T-cell (primary cell): ENCODE results near the gene RGS7BP. TPM values are rescaled to one million over a fixed set of nuclear protein-coding genes. Genes with fewer than 3 reads are reported as not detected.

Experiments used
- ATAC-seq, 4 experiments: fragments of 200-7000 bp in 3 of 4; fragments of 150-1000 bp in 1 of 4; cut with Tn5 transposase; replicated peaks in 1 of 4; 1 replicate in 3 of 4; 2 replicates in 1 of 4; pipeline ENCODE4 v1.10.0; 2021; ENCODE audit warnings: moderate library complexity in 3 of 4, mild to moderate bottlenecking in 2 of 4, moderate number of reproducible peaks in 1 of 4
- CTCF ChIA-PET, 2 donors: fragments of 300-600 bp; sonication (Branson Sonifier 250); formaldehyde crosslinking; loops; one replicate each; lab custom pipeline; 2022; ENCODE audit warnings: antibody characterized with exemption in 2 of 2; lab: Charles Lee
- POLR2A ChIA-PET, 2 donors: fragments of 300-600 bp; sonication (Branson Sonifier 250); formaldehyde crosslinking; loops; one replicate each; lab custom pipeline; 2022; ENCODE audit warnings: antibody characterized with exemption in 2 of 2; lab: Charles Lee
- DNase-seq, 35 experiments: peaks; one replicate each; pipeline versions ENCODE4 v3.0.0 to v3.0.0-alpha.2; 2013 to 2023
- H3K27ac ChIP-seq: one replicate; pipeline ENCODE4 v1.5.1; 2013; ENCODE audit warnings: low read length
- H3K27me3 ChIP-seq, 2 experiments: replicated peaks in 1 of 2; 1 replicate in 1 of 2; 2 replicates in 1 of 2; pipeline versions ENCODE4 v1.6.1 to v1.7.0; 2013; ENCODE audit warnings: low read length in 1 of 2, mixed read lengths in 1 of 2; ENCODE audit not compliant: control insufficient read depth in 2 of 2, insufficient read depth in 2 of 2; ENCODE audit errors: extremely low read depth in 1 of 2
- H3K36me3 ChIP-seq, 2 donors: 1 replicate in 1 of 2; 2 replicates in 1 of 2; pipeline versions ENCODE4 v1.6.1 to v1.7.0; 2013; ENCODE audit warnings: low read length in 1 of 2; ENCODE audit not compliant: control insufficient read depth in 2 of 2, insufficient read depth in 1 of 2; ENCODE audit errors: extremely low read depth in 1 of 2
- H3K4me1 ChIP-seq, 2 experiments: 1 replicate in 1 of 2; 2 replicates in 1 of 2; pipeline versions ENCODE4 v1.6.1 to v1.7.0; 2013; ENCODE audit warnings: low read length in 2 of 2, mixed read lengths in 1 of 2; ENCODE audit not compliant: insufficient read depth in 2 of 2, control insufficient read depth in 1 of 2; ENCODE audit errors: extremely low read depth in 1 of 2
- H3K4me3 ChIP-seq, 2 donors: 1 replicate in 1 of 2; 2 replicates in 1 of 2; pipeline versions ENCODE4 v1.5.1 to v1.7.0; 2013; ENCODE audit warnings: mild to moderate bottlenecking in 2 of 2, low read length in 1 of 2, moderate library complexity in 1 of 2; ENCODE audit not compliant: control insufficient read depth in 1 of 2; ENCODE audit errors: extremely low read depth in 1 of 2
- H3K9me3 ChIP-seq: 2 replicates; pipeline ENCODE4 v1.7.0; 2013
- H3K27ac Mint-ChIP-seq, 2 donors: one replicate each; pipeline ENCODE4 v1.8.0; 2020 to 2021; ENCODE audit warnings: mild to moderate bottlenecking in 2 of 2, mixed read lengths in 2 of 2
- H3K27me3 Mint-ChIP-seq, 2 donors: one replicate each; pipeline ENCODE4 v1.8.0; 2021 to 2022; ENCODE audit warnings: mixed read lengths in 2 of 2
- H3K36me3 Mint-ChIP-seq: one replicate; pipeline ENCODE4 v1.8.0; 2021; ENCODE audit warnings: mixed read lengths
- H3K4me1 Mint-ChIP-seq, 3 donors: one replicate each; pipeline ENCODE4 v1.8.0; 2020 to 2022; ENCODE audit warnings: mixed read lengths in 3 of 3, mild to moderate bottlenecking in 1 of 3
- H3K4me3 Mint-ChIP-seq, 3 donors: one replicate each; pipeline ENCODE4 v1.8.0; 2020 to 2022; ENCODE audit warnings: mild to moderate bottlenecking in 3 of 3, mixed read lengths in 3 of 3, moderate library complexity in 3 of 3
- H3K9me3 Mint-ChIP-seq, 3 donors: one replicate each; pipeline ENCODE4 v1.8.0; 2020 to 2022; ENCODE audit warnings: mixed read lengths in 3 of 3
- WGBS: methylation state at CpG from one replicate; pipeline ENCODE4 v1.1.5; 2013; ENCODE audit warnings: missing lambda C conversion rate; ENCODE audit not compliant: insufficient coverage; 5-methylcytosine and 5-hydroxymethylcytosine counted together
- total RNA-seq, 35 experiments: library from RNA in 6 of 35; stranded (reverse) in 6 of 35; fragments of 120-200 nt in 1 of 35; gene quantifications; one replicate each; pipeline versions ENCODE4 v1.2.1 to v1.2.4 and lab custom pipeline; 2013 to 2026

The RGS7BP gene
- total RNA-seq, 5 donors from 2014 or later (not counting 1 experiment from before 2014, with no cell fraction given), result not detected

DNA sequence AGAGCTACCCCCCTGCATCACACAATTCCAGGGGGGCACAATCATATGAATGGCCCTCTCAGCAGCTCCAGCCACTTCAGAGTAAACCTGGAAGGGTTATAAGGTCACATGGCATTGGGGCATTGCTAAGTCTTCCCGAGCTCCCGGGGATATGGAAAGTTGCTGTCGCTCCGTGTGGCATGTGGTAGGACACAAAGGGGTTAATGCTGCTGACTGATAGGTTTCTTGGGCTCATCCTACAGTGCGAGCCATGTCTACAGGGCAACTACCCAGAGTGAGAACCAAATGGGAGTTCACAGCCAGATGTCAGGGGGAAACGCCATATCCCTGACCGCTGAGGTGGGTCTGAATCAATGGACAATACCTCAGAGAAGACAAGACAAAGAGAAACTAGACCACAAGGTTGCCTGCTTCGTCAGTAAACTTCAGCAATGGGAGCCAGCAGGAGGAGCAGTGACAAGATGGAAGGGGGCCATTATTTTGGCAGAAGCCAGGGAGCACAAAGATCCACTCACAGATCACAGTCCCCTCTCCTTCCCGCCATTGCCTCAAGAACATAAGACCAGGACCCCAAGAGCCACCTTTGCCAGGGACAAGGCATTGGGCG is 132.1 kb downstream of the RGS7BP start:
- POLR2A ChIA-PET, result no interaction called here

DNA sequence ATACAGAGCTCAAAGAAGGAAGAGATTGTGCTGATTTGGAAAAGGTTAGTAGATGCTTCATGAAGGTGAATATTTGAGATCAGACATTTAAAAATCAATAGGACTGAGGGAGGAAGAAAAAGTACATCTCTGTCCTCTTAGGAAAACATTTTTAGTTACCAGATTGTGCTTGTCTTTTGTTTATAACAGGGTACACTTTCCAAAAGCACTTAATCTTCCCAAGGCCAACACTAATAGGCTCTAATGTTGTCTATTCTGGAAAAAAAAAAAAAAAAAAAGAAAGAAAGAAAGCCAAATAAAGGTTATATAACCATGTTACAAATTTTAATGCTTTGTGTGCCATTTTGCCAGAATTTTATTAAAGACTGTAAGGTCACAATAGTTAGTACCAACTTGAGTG is 139.0 kb downstream of the RGS7BP start:
- Mint-ChIP-seq H3K27me3 (peaks cover 2 to 3% of the 10 kb centered on the region in 2 donors), H3K4me1 (no peaks in the 10 kb centered on the region), H3K27ac (no peak overlapping the region), H3K4me3 (no peak overlapping the region), H3K36me3 (no peaks in the 10 kb centered on the region), H3K9me3 (no peaks in the 10 kb centered on the region)
- ATAC-seq (no peak), DNase-seq (no peak)
- H3K36me3 ChIP-seq, result no peaks in the 10 kb centered on the region
- H3K9me3 ChIP-seq, result no peaks in the 10 kb centered on the region
- ChIA-PET CTCF (no interaction called here), POLR2A (no interaction called here)
- no peaks in the 10 kb centered on the region for H3K27me3 ChIP-seq
- H3K27ac ChIP-seq, result no peak overlapping the region
- H3K4me3 ChIP-seq, result no peak overlapping the region
- no peaks in the 10 kb centered on the region for H3K4me1 ChIP-seq

More for the DNA sequence above, 132.1 kb downstream of the RGS7BP start:
- H3K27ac ChIP-seq, result no peak overlapping the region
- no peaks in the 10 kb centered on the region for H3K36me3 Mint-ChIP-seq
- ATAC-seq, result no peak
- H3K9me3 ChIP-seq, result no peaks in the 10 kb centered on the region
- no peak overlapping the region for H3K27ac Mint-ChIP-seq
- no peaks in the 10 kb centered on the region for H3K9me3 Mint-ChIP-seq
- CTCF ChIA-PET, result interaction anchor here (0.7 to 4.8 kb wide), 3 partner anchors 10 to 845 kb away, joined by 4 to 32 read pairs (median 6); no protein-coding TSS in a partner anchor
- no peak overlapping the region for H3K4me3 ChIP-seq
- H3K4me3 Mint-ChIP-seq, result no peak overlapping the region
- no peaks in the 10 kb centered on the region for H3K4me1 ChIP-seq
- DNase-seq, result no peak
- peaks cover 15 to 19% of the 10 kb centered on the region in 2 donors for H3K27me3 Mint-ChIP-seq
- 78% methylated on average over 6 of the region's 10 CpGs for WGBS
- peaks cover 0 to 11% of the 10 kb centered on the region in 2 experiments for H3K27me3 ChIP-seq
- peaks cover 0 to 2% (median 0%) of the 10 kb centered on the region in 3 donors for H3K4me1 Mint-ChIP-seq
- no peaks in the 10 kb centered on the region for H3K36me3 ChIP-seq

DNA sequence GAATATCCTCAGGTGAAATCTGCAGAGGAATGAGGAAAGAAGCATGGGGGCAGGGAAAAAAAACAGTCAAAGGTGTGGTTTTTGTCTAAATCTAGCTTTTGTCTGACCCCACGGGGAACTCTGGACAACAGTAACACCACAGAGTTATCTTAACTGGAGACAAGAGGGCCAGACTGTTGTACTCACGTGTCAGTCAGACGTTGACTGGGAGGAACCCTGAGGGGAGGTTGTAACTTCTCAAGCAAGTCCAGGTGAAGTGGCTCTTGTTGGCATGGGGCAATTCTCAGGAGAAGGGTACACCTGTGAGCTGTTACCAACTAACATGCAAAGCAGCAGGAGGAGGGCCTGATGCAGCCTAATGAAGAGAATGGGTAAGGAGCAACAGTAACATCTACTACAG is 140.4 kb downstream of the RGS7BP start:
- DNase-seq, result no peak
- Mint-ChIP-seq H3K27me3 (peaks cover 0 to 3% of the 10 kb centered on the region in 2 donors), H3K36me3 (no peaks in the 10 kb centered on the region), H3K4me1 (no peaks in the 10 kb centered on the region), H3K4me3 (no peak overlapping the region), H3K27ac (no peak overlapping the region), H3K9me3 (no peaks in the 10 kb centered on the region)
- ATAC-seq, result no peak
- POLR2A ChIA-PET, result no interaction called here
- Histone ChIP-seq H3K9me3 (no peaks in the 10 kb centered on the region), H3K4me3 (no peak overlapping the region), H3K27ac (no peak overlapping the region), H3K4me1 (no peaks in the 10 kb centered on the region), H3K36me3 (no peaks in the 10 kb centered on the region), H3K27me3 (no peaks in the 10 kb centered on the region)
- WGBS, result 44% methylated on average over 1 of the region's 3 CpGs
- CTCF ChIA-PET, result no interaction called here

DNA sequence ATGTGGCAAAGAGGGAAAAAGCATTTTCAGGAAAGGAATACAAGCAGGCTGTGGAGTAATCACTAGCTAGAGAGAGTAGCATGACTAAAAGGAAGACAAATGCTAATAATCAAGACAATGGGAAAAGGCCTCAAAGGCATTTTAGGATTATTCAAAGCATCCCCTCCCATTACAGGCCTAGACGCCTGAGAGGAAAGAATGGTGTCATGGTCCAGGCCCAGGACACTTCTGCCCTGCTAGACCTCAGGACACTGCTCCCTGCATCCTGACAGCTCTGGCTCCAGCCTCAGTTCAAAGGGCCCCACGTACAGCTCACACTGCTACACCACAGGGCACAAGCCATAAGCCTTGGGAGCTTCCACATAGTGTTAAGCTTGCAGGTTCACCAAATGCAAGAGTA is 143.7 kb downstream of the RGS7BP start:
- WGBS, result 63% methylated on average over 2 of the region's 2 CpGs
- Histone ChIP-seq H3K4me3 (no peak overlapping the region), H3K9me3 (no peaks in the 10 kb centered on the region), H3K4me1 (no peaks in the 10 kb centered on the region), H3K27me3 (no peaks in the 10 kb centered on the region), H3K36me3 (no peaks in the 10 kb centered on the region), H3K27ac (no peak overlapping the region)
- Mint-ChIP-seq H3K9me3 (peaks cover 0 to 4% (median 0%) of the 10 kb centered on the region in 3 donors), H3K4me3 (no peak overlapping the region), H3K27me3 (peaks cover 0 to 5% of the 10 kb centered on the region in 2 donors), H3K27ac (no peak overlapping the region), H3K4me1 (no peaks in the 10 kb centered on the region), H3K36me3 (no peaks in the 10 kb centered on the region)
- ChIA-PET POLR2A (no interaction called here), CTCF (no interaction called here)
- ATAC-seq (no peak), DNase-seq (no peak)

DNA sequence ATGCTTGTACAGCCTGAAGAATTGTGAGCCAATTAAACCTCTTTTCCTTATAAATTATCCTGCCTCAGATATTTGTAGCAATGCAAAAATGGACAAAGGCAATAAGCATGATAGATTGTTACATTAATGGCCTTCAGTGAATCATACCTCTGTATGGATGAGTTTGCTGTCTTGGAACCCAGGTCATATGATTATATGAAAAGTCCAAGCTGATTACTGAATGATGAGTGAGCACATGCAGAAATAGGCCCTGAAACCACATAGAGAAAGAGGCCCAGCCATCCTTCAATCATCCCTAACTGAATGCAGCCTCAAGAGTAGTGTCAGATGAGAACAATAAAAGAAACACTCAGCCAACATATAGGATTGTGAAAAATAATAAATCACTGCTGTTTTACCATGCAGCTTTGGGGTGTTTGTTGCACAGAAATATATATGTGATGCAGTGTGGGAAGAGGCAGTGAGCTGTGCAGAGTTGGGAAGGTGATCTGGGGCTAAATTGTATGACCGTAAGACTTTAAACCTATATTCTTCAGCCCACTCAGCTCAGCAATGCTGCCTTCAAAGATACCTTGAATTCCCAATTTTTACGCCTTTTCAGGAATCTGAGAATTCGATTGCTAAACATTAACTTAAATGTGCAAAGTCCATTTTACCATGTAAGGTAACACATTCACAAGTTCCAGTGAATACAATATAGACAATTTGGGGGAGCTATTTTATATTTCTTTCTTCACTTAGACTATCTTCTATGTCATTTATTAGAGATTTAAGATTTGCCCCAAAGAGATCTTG is 148.1 kb downstream of the RGS7BP start:
- ChIA-PET POLR2A (no interaction called here), CTCF (no interaction called here)
- H3K4me1 ChIP-seq, result no peaks in the 10 kb centered on the region
- no peak overlapping the region for H3K27ac ChIP-seq
- H3K9me3 ChIP-seq, result no peaks in the 10 kb centered on the region
- Mint-ChIP-seq H3K4me3 (no peak overlapping the region), H3K36me3 (no peaks in the 10 kb centered on the region), H3K9me3 (peaks cover 3 to 9% (median 5%) of the 10 kb centered on the region in 3 donors), H3K4me1 (no peaks in the 10 kb centered on the region), H3K27me3 (peaks cover 0 to 5% of the 10 kb centered on the region in 2 donors), H3K27ac (no peak overlapping the region)
- no peaks in the 10 kb centered on the region for H3K36me3 ChIP-seq
- WGBS, result no CpG with 5 or more reads among the region's 3 CpGs
- no peaks in the 10 kb centered on the region for H3K27me3 ChIP-seq
- H3K4me3 ChIP-seq, result no peak overlapping the region
- DNase-seq (no peak), ATAC-seq (no peak)

DNA sequence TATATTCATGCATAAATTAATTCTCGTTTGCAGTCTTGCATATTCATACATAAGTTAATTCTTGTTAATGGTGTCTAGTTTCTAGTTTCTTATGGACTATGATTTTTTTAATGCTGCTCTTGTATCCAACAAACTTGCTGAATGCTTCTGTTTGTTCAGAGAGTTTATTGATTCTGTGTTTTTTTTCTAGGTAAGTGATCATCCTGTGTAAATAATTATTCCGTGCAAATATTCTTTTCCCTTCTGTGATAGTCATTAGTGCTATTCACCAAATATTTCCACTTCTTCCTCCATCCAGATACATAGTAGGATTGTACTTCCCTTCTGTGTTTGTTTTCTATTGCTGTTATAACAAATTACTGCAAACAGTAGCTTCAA is 148.7 kb downstream of the RGS7BP start:
- DNase-seq, result no peak
- no peak overlapping the region for H3K27ac ChIP-seq
- no peak for ATAC-seq
- WGBS, result no CpG with 5 or more reads among the region's 2 CpGs
- Mint-ChIP-seq H3K4me3 (no peak overlapping the region), H3K27me3 (peaks cover 0 to 5% of the 10 kb centered on the region in 2 donors), H3K27ac (no peak overlapping the region), H3K4me1 (no peaks in the 10 kb centered on the region), H3K36me3 (no peaks in the 10 kb centered on the region), H3K9me3 (peaks cover 3 to 9% (median 5%) of the 10 kb centered on the region in 3 donors)
- no peaks in the 10 kb centered on the region for H3K27me3 ChIP-seq
- no peaks in the 10 kb centered on the region for H3K4me1 ChIP-seq
- ChIA-PET CTCF (no interaction called here), POLR2A (no interaction called here)
- H3K36me3 ChIP-seq, result no peaks in the 10 kb centered on the region
- H3K4me3 ChIP-seq, result no peak overlapping the region
- no peaks in the 10 kb centered on the region for H3K9me3 ChIP-seq
